Right hindlimb (tissue), 1 donor: ENCODE data around the gene RPTOR.
"Not testable (repeated sequence)": the region's sequence is repeated elsewhere in the genome, so short reads cannot be mapped to it uniquely, and the experiment has no call there.

Source experiments
- DNase-seq: peaks from one replicate; pipeline ENCODE4 v3.0.0-alpha.2; 2018

RPTOR gene

GRCh38 chr17:80552523-80552922 is 7.9 kb downstream of the RPTOR start:
- no peak for DNase-seq

GRCh38 chr17:80555266-80555665 is 10.6 kb downstream of the RPTOR start:
- no peak for DNase-seq

- no peak for DNase-seq
Observed at GRCh38 chr17:80558046-80558445, 13.4 kb downstream of the RPTOR start.

GRCh38 chr17:80559825-80560251 is 15.2 kb downstream of the RPTOR start:
- DNase-seq, result no peak

GRCh38 chr17:80561541-80562114 is 17.0 kb downstream of the RPTOR start:
- DNase-seq, result no peak

GRCh38 chr17:80564545-80564944 is 19.9 kb downstream of the RPTOR start:
- DNase-seq, result no peak

- no peak for DNase-seq
Observed at GRCh38 chr17:80565343-80566053, 20.9 kb downstream of the RPTOR start.

- no peak for DNase-seq
Observed at GRCh38 chr17:80566054-80566400, 21.4 kb downstream of the RPTOR start.

- no peak for DNase-seq
Observed at GRCh38 chr17:80568246-80568645, 23.6 kb downstream of the RPTOR start.

- DNase-seq, result no peak
Observed at GRCh38 chr17:80569924-80570323, 25.3 kb downstream of the RPTOR start.

- DNase-seq, result no peak
Observed at GRCh38 chr17:80573701-80574100, 29.1 kb downstream of the RPTOR start.

- DNase-seq, result no peak
Observed at GRCh38 chr17:80574496-80574895, 29.9 kb downstream of the RPTOR start.

- DNase-seq, result peak; percentile 77
Observed at GRCh38 chr17:80575057-80575875, 30.6 kb downstream of the RPTOR start.

- no peak for DNase-seq
Observed at GRCh38 chr17:80577876-80578570, 33.4 kb downstream of the RPTOR start.

GRCh38 chr17:80578668-80579388 is 34.2 kb downstream of the RPTOR start:
- not testable (repeated sequence) for DNase-seq

- DNase-seq, result no peak
Observed at GRCh38 chr17:80582165-80582564, 37.5 kb downstream of the RPTOR start.

- no peak for DNase-seq
Observed at GRCh38 chr17:80584176-80584905, 39.7 kb downstream of the RPTOR start.

GRCh38 chr17:80585890-80586845 is 41.5 kb downstream of the RPTOR start:
- no peak for DNase-seq

GRCh38 chr17:80586846-80587228 is 42.2 kb downstream of the RPTOR start:
- no peak for DNase-seq

- no peak for DNase-seq
Observed at GRCh38 chr17:80588702-80589383, 44.2 kb downstream of the RPTOR start.
